Heart left ventricle (tissue), 16 donors: ENCODE data around the gene SCAMP5. TPM values are rescaled to one million over a fixed set of nuclear protein-coding genes. Genes with fewer than 3 reads are reported as not detected.
A peak's percentile ranks its signal among the peaks of the same experiment; 100 is the strongest.

Experiments used
- ATAC-seq, 4 donors: fragments of 200-7000 bp; cut with Tn5 transposase; one replicate each; pipeline ENCODE4 v1.9.1; 2020 to 2022; ENCODE audit warnings: moderate library complexity in 4 of 4, mild to moderate bottlenecking in 3 of 4, moderate number of reproducible peaks in 1 of 4
- DNase-seq, 5 donors: peaks; one replicate each; pipeline ENCODE4 v3.0.0-alpha.2; 2020
- H3K27ac ChIP-seq, 12 donors: fragments of 200-600 bp; sonication (generic) in 4 of 12; one replicate each; pipeline versions ENCODE4 v1.5.0 to v1.8.0; 2016 to 2022; ENCODE audit warnings: mild to moderate bottlenecking in 2 of 12
- H3K27me3 ChIP-seq, 9 donors: fragments of 200-600 bp; sonication (generic) in 2 of 9; one replicate each; pipeline versions ENCODE4 v1.5.1 to v1.8.0; 2016 to 2022; ENCODE audit warnings: mild to moderate bottlenecking in 3 of 9
- H3K36me3 ChIP-seq, 9 donors: fragments of 200-600 bp; sonication (generic) in 2 of 9; one replicate each; pipeline versions ENCODE4 v1.5.0 to v1.8.0; 2018 to 2022; ENCODE audit warnings: mild to moderate bottlenecking in 2 of 9
- H3K4me1 ChIP-seq, 12 donors: fragments of 200-600 bp; sonication (generic) in 4 of 12; one replicate each; pipeline versions ENCODE4 v1.5.0 to v1.8.0; 2016 to 2022; ENCODE audit warnings: mild to moderate bottlenecking in 3 of 12
- H3K4me3 ChIP-seq, 12 donors: fragments of 200-600 bp; sonication (generic) in 4 of 12; one replicate each; pipeline versions ENCODE4 v1.5.0 to v1.8.0; 2017 to 2022; ENCODE audit warnings: mild to moderate bottlenecking in 9 of 12, moderate library complexity in 4 of 12
- H3K9me3 ChIP-seq, 12 donors: fragments of 200-600 bp; sonication (generic) in 4 of 12; one replicate each; pipeline versions ENCODE4 v1.5.0 to v1.8.0; 2016 to 2022; ENCODE audit warnings: mild to moderate bottlenecking in 1 of 12
- POLR2A ChIP-seq, 2 donors: fragments of 450-650 bp; IDR thresholded peaks; one replicate each; pipeline ENCODE4 v1.6.1; 2017; ENCODE audit warnings: antibody characterized with exemption in 2 of 2, mild to moderate bottlenecking in 2 of 2, moderate library complexity in 2 of 2
- WGBS, 4 donors: extraction: QIAGEN DNeasy Blood & Tissue Kit in 2 of 4; methylation state at CpG; one replicate each; pipeline versions ENCODE4 v1.1.5 to v1.1.7; 2013 to 2018; 5-methylcytosine and 5-hydroxymethylcytosine counted together
- intact Hi-C, 10 donors: fragments of 100-400 bp; cut with DNase I; formaldehyde crosslinking; loops; one replicate each; pipeline versions ENCODE4 v1.11.1 to v1.14.2; 2022
- polyA plus RNA-seq, 2 donors: library from polyadenylated mRNA; stranded (reverse); fragments of 200-250 nt; gene quantifications; one replicate each; pipeline ENCODE4 v1.2.3, GENCODE V29; 2013
- total RNA-seq, 9 donors: library from RNA; depleted of rRNA in 2 of 9; stranded (reverse); fragments of >200 nt in 2 of 9; fragmentation: NEBNext Ultra II Directional in 3 of 9; extraction: Animal tissue kit (Norgen Biotek cat#: 25700) in 3 of 9; gene quantifications; one replicate each; pipeline versions ENCODE4 v1.1.0 to v1.2.4, GENCODE V29; 2016 to 2023
- TF ChIP-seq, protein P1 (sequence below), 12 donors: fragments of 200-600 bp; sonication (generic) in 4 of 12; IDR thresholded peaks; one replicate each; pipeline versions ENCODE4 v1.5.0 to v1.8.0; 2018 to 2022; ENCODE audit warnings: antibody characterized with exemption in 12 of 12, mild to moderate bottlenecking in 5 of 12
- donor health status: ischemic (EF 13 %, LVEDD 7.1; RV severe dilation, severe dysfunction).
- donor health status: healthy with polysubstance abuse.
- donor health status: DM: no; HTN: yes; CAD: no.
- donor health status: DM: no; HTN: no; CAD: no.
- donor health status: ischemic (EF 25% LVEDD 6.9; RV normal size, moderate dysfunction).
- donor health status: ischemic (EF 25% LVEDD 5.7; RV mildly dilated, moderate dysfunction).
- donor health status: healthy.
- donor health status: DM: yes; HTN: yes; CAD: no.
- donor health status: ischemic (EF 35%, LVEDD 5.7; RV mildly dilated, moderate dysfunction).
- donor health status: nonischemic (EF 11% LVEDD 7.7; RV severe dilation, severe dysfunction).
- donor health status: DM: yes; HTN: yes; CAD: no.
- donor health status: PGD.
- donor health status: ischemic (EF 29% LVEDD 5.4; RV normal size, mild dysfunction).
- donor health status: nonischemic (EF 23%, LVEDD 6.1; RV moderate dilation, normal function).

SCAMP5 gene
- total and polyA plus RNA-seq, 11 donors, result 0.91 to 7.4 (median 4.2) TPM

- Histone ChIP-seq H3K27ac (peak overlapping the region in 5 of 12 donors; percentile 6 to 82 (median 39)), H3K4me3 (peak overlapping the region in 9 of 12 donors; percentile 55 to 73 (median 62)), H3K9me3 (no peaks in the 10 kb centered on the region), H3K27me3 (peaks cover 0 to 24% (median 8%) of the 10 kb centered on the region in 9 donors), H3K4me1 (peaks cover 0 to 56% (median 38%) of the 10 kb centered on the region in 12 donors), H3K36me3 (no peaks in the 10 kb centered on the region)
- ATAC-seq (peak in 3 of 4 donors; percentile 9 to 18 (median 10)), DNase-seq (peak in 2 of 5 donors; percentile 59 to 69)
- TF ChIP-seq, protein P1, sequence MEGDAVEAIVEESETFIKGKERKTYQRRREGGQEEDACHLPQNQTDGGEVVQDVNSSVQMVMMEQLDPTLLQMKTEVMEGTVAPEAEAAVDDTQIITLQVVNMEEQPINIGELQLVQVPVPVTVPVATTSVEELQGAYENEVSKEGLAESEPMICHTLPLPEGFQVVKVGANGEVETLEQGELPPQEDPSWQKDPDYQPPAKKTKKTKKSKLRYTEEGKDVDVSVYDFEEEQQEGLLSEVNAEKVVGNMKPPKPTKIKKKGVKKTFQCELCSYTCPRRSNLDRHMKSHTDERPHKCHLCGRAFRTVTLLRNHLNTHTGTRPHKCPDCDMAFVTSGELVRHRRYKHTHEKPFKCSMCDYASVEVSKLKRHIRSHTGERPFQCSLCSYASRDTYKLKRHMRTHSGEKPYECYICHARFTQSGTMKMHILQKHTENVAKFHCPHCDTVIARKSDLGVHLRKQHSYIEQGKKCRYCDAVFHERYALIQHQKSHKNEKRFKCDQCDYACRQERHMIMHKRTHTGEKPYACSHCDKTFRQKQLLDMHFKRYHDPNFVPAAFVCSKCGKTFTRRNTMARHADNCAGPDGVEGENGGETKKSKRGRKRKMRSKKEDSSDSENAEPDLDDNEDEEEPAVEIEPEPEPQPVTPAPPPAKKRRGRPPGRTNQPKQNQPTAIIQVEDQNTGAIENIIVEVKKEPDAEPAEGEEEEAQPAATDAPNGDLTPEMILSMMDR (IDR thresholded peaks at IDR 0.05), result no peak
- TF ChIP-seq POLR2A (IDR thresholded peaks at IDR 0.05), result no peak
- intact Hi-C loops, result loop anchor here in 8 of 10 donors (5.0 to 10.0 kb wide), 6 partner anchors 112 to 322 kb away; partner anchors contain the start of genes C15orf39 (in 3 of the 8) and ULK3 (in 1 of the 8)
Measured at GRCh38 chr15:74954515-74954914, 40.8 kb upstream of the SCAMP5 start.

GRCh38 chr15:74955017-74955416 lies 40.3 kb upstream of the SCAMP5 start:
- intact Hi-C loops, result loop anchor here in 4 of 10 donors (10.0 kb wide), 2 partner anchors 250 to 320 kb away; partner anchors contain the start of gene C15orf39 (in 3 of the 4)
- peaks cover 0 to 27% (median 10%) of the 10 kb centered on the region in 9 donors for H3K27me3 ChIP-seq
- H3K36me3 ChIP-seq, result no peaks in the 10 kb centered on the region
- peak overlapping the region in 6 of 12 donors; percentile 6 to 82 (median 36) for H3K27ac ChIP-seq
- 67 to 87% (median 76%) methylated on average over 8 of the region's 8 CpGs for WGBS, 4 donors
- H3K9me3 ChIP-seq, result no peaks in the 10 kb centered on the region
- H3K4me3 ChIP-seq, result peak overlapping the region in 9 of 12 donors; percentile 55 to 73 (median 62)
- ATAC-seq, result no peak
- peaks cover 0 to 61% (median 38%) of the 10 kb centered on the region in 12 donors for H3K4me1 ChIP-seq
- DNase-seq, result no peak
- TF ChIP-seq, protein P1 (IDR thresholded peaks at IDR 0.05), result no peak
- TF ChIP-seq POLR2A (IDR thresholded peaks at IDR 0.05), result no peak

GRCh38 chr15:74955796-74956647 lies 39.3 kb upstream of the SCAMP5 start:
- Histone ChIP-seq H3K4me3 (peak overlapping the region; percentile 23 to 73 (median 58)), H3K27ac (peak overlapping the region in 11 of 12 donors; percentile 47 to 85 (median 77)), H3K27me3 (peaks cover 0 to 27% (median 10%) of the 10 kb centered on the region in 9 donors), H3K9me3 (no peaks in the 10 kb centered on the region), H3K4me1 (peaks cover 0 to 58% (median 37%) of the 10 kb centered on the region in 12 donors), H3K36me3 (no peaks in the 10 kb centered on the region)
- DNase-seq (peak; percentile 69 to 88 (median 80)), ATAC-seq (peak in 3 of 4 donors; percentile 44 to 72 (median 56))
- TF ChIP-seq, protein P1 (IDR thresholded peaks at IDR 0.05), result peak; percentile 21 to 64 (median 42)
- no peak for TF ChIP-seq POLR2A (IDR thresholded peaks at IDR 0.05)
- 12 to 50% (median 16%) methylated on average over 20 to 88 of the region's 88 CpGs for WGBS, 4 donors
- intact Hi-C loops, result loop anchor here in 4 of 10 donors (10.0 kb wide), 2 partner anchors 249 to 321 kb away; partner anchors contain the start of gene C15orf39 (in 3 of the 4)
